Thyroid gland (tissue), 4 donors: Measurements from ENCODE around the gene MYL12B. TPM values are rescaled to one million over a fixed set of nuclear protein-coding genes. Genes with fewer than 3 reads are reported as not detected.

Source experiments
- DNase-seq, 2 donors: peaks; one replicate each; pipeline ENCODE4 v3.0.0-alpha.2; 2019
- H3K27ac ChIP-seq, 3 donors: fragments of 200-600 bp; sonication (generic); 1 replicate in 2 of 3; 2 replicates in 1 of 3; pipeline ENCODE4 v1.5.1; 2016 to 2019; ENCODE audit warnings: mild to moderate bottlenecking in 1 of 3, moderate library complexity in 1 of 3
- H3K27me3 ChIP-seq: fragments of 200-600 bp; sonication (generic); one replicate; pipeline ENCODE4 v1.5.1; 2019
- H3K36me3 ChIP-seq, 2 donors: fragments of 200-600 bp; sonication (generic); one replicate each; pipeline ENCODE4 v1.5.1; 2016 to 2019
- H3K4me1 ChIP-seq, 2 donors: fragments of 200-600 bp; sonication (generic); one replicate each; pipeline ENCODE4 v1.5.1; 2017 to 2019
- H3K4me3 ChIP-seq, 3 donors: fragments of 200-600 bp; sonication (generic); replicated peaks in 1 of 3; 1 replicate in 2 of 3; 2 replicates in 1 of 3; pipeline ENCODE4 v1.5.1; 2016; ENCODE audit warnings: mild to moderate bottlenecking in 1 of 3
- H3K9me3 ChIP-seq: fragments of 200-600 bp; sonication (generic); one replicate; pipeline ENCODE4 v1.5.1; 2017
- CTCF ChIP-seq, 6 experiments: fragments of 200-600 bp in 3 of 6; fragments of 450-650 bp in 3 of 6; sonication (generic) in 3 of 6; IDR thresholded peaks; one replicate each; pipeline ENCODE4 v1.5.1; 2016 to 2019; ENCODE audit warnings: antibody characterized with exemption in 6 of 6, mild to moderate bottlenecking in 2 of 6, inconsistent platforms in 1 of 6, moderate library complexity in 1 of 6
- POLR2A ChIP-seq, 2 donors: fragments of 450-650 bp; IDR thresholded peaks; one replicate each; pipeline ENCODE4 v1.6.1; 2017; ENCODE audit warnings: antibody characterized with exemption in 2 of 2, mild to moderate bottlenecking in 2 of 2, moderate library complexity in 1 of 2
- WGBS, 2 donors: methylation state at CpG; one replicate each; pipeline ENCODE4 v1.1.5; 2017; 5-methylcytosine and 5-hydroxymethylcytosine counted together
- intact Hi-C: fragments of 100-400 bp; cut with DNase I; formaldehyde crosslinking; loops from one replicate; pipeline ENCODE4 v1.15.1; 2023
- total RNA-seq, 4 donors: library from RNA; depleted of rRNA; stranded (reverse); fragments of >200 nt; gene quantifications; one replicate each; pipeline ENCODE4 v1.2.3, GENCODE V29; 2016

Gene MYL12B
- total RNA-seq, 4 donors from 2014 or later = 334 to 467 (median 446) TPM

GRCh38 chr18:3251249-3251962, 10.5 kb upstream of the MYL12B start:
- DNase-seq = no peak
- Histone ChIP-seq H3K27ac (no peak overlapping the region), H3K4me1 (peaks cover 9 to 35% of the 10 kb centered on the region in 2 donors), H3K4me3 (no peak overlapping the region), H3K36me3 (peaks cover 27 to 37% of the 10 kb centered on the region in 2 donors), H3K9me3 (no peaks in the 10 kb centered on the region), H3K27me3 (no peaks in the 10 kb centered on the region)
- TF ChIP-seq CTCF (IDR thresholded peaks at IDR 0.05) (no peak), POLR2A (IDR thresholded peaks at IDR 0.05) (no peak)
- intact Hi-C loops = no loop called here
- WGBS, 2 donors = 73 to 77% methylated on average over 8 of the region's 8 CpGs

GRCh38 chr18:3251963-3252277, 10.0 kb upstream of the MYL12B start:
- no peak for DNase-seq
- no peak overlapping the region for H3K27ac ChIP-seq
- H3K4me1 ChIP-seq = peaks cover 14 to 38% of the 10 kb centered on the region in 2 donors
- H3K27me3 ChIP-seq = no peaks in the 10 kb centered on the region
- peaks cover 27 to 37% of the 10 kb centered on the region in 2 donors for H3K36me3 ChIP-seq
- WGBS, 2 donors = 75 to 79% methylated on average over 3 of the region's 3 CpGs
- no peaks in the 10 kb centered on the region for H3K9me3 ChIP-seq
- intact Hi-C loops = no loop called here
- TF ChIP-seq CTCF (IDR thresholded peaks at IDR 0.05) = no peak
- TF ChIP-seq POLR2A (IDR thresholded peaks at IDR 0.05) = no peak
- H3K4me3 ChIP-seq = no peak overlapping the region

- no peak overlapping the region for H3K27ac ChIP-seq
- DNase-seq = no peak
- TF ChIP-seq POLR2A (IDR thresholded peaks at IDR 0.05) = no peak
- TF ChIP-seq CTCF (IDR thresholded peaks at IDR 0.05) = no peak
- H3K4me3 ChIP-seq = no peak overlapping the region
- WGBS, 2 donors = 88 to 93% methylated on average over 1 of the region's 1 CpG
- no peaks in the 10 kb centered on the region for H3K9me3 ChIP-seq
- H3K27me3 ChIP-seq = no peaks in the 10 kb centered on the region
- peaks cover 27 to 36% of the 10 kb centered on the region in 2 donors for H3K36me3 ChIP-seq
- intact Hi-C loops = no loop called here
- peaks cover 24 to 47% of the 10 kb centered on the region in 2 donors for H3K4me1 ChIP-seq
These were observed 9.1 kb upstream of the MYL12B start for GRCh38 chr18:3252843-3253242.

- no peak for DNase-seq
- Histone ChIP-seq H3K27ac (peak overlapping the region in 2 of 3 donors; percentile 83 to 91), H3K4me3 (no peak overlapping the region), H3K36me3 (peaks cover 27 to 33% of the 10 kb centered on the region in 2 donors), H3K9me3 (no peaks in the 10 kb centered on the region), H3K4me1 (peaks cover 23 to 43% of the 10 kb centered on the region in 2 donors), H3K27me3 (no peaks in the 10 kb centered on the region)
- intact Hi-C loops = no loop called here
- WGBS, 2 donors = 89 to 90% methylated on average over 4 of the region's 4 CpGs
- TF ChIP-seq POLR2A (IDR thresholded peaks at IDR 0.05) (no peak), CTCF (IDR thresholded peaks at IDR 0.05) (no peak)
These were observed 7.2 kb upstream of the MYL12B start for GRCh38 chr18:3254725-3255124.

GRCh38 chr18:3255611-3256165, 6.2 kb upstream of the MYL12B start:
- 73 to 79% methylated on average over 5 of the region's 5 CpGs for WGBS, 2 donors
- peak overlapping the region; percentile 83 to 91 (median 84) for H3K27ac ChIP-seq
- no peaks in the 10 kb centered on the region for H3K27me3 ChIP-seq
- intact Hi-C loops = no loop called here
- H3K4me3 ChIP-seq = no peak overlapping the region
- no peak for DNase-seq
- no peaks in the 10 kb centered on the region for H3K9me3 ChIP-seq
- peaks cover 23 to 42% of the 10 kb centered on the region in 2 donors for H3K4me1 ChIP-seq
- H3K36me3 ChIP-seq = peaks cover 27 to 33% of the 10 kb centered on the region in 2 donors
- TF ChIP-seq CTCF (IDR thresholded peaks at IDR 0.05) = no peak
- no peak for TF ChIP-seq POLR2A (IDR thresholded peaks at IDR 0.05)
